Karpas-422 (cell line): ENCODE data around the gene ST8SIA6. TPM values are rescaled to one million over a fixed set of nuclear protein-coding genes. Genes with fewer than 3 reads are reported as not detected.
"Not testable (repeated sequence)": the region's sequence is repeated elsewhere in the genome, so short reads cannot be mapped to it uniquely, and the experiment has no call there.

Source experiments
- DNase-seq: peaks from one replicate; pipeline ENCODE4 v3.0.0-alpha.2; 2015
- H2AFZ ChIP-seq: fragments of 200-600 bp; sonication (generic); 2 replicates; pipeline ENCODE4 v1.6.1; 2014; ENCODE audit warnings: antibody characterized with exemption, low read length, mixed read lengths
- H3K27ac ChIP-seq: fragments of 200-600 bp; sonication (generic); 2 replicates; pipeline ENCODE4 v1.5.1; 2014; ENCODE audit warnings: mild to moderate bottlenecking, low read length, moderate library complexity
- H3K27me3 ChIP-seq: fragments of 200-600 bp; sonication (generic); 2 replicates; pipeline ENCODE4 v1.6.1; 2014; ENCODE audit warnings: low read length, mixed read lengths
- H3K36me3 ChIP-seq: fragments of 200-600 bp; sonication (generic); 2 replicates; pipeline ENCODE4 v1.6.1; 2014; ENCODE audit warnings: low read length, mixed read lengths; ENCODE audit not compliant: insufficient read depth
- H3K4me1 ChIP-seq: fragments of 200-600 bp; sonication (generic); 2 replicates; pipeline ENCODE4 v1.6.1; 2014; ENCODE audit warnings: mild to moderate bottlenecking, low read length, mixed read lengths
- H3K4me2 ChIP-seq: fragments of 200-600 bp; sonication (generic); 2 replicates; pipeline ENCODE4 v1.6.1; 2014; ENCODE audit warnings: low read length, low read depth, mild to moderate bottlenecking; ENCODE audit not compliant: poor library complexity, severe bottlenecking
- H3K4me3 ChIP-seq: fragments of 200-600 bp; sonication (generic); 2 replicates; pipeline ENCODE4 v1.5.1; 2014; ENCODE audit warnings: mild to moderate bottlenecking, antibody characterized with exemption, low read length, mixed read lengths
- H3K79me2 ChIP-seq: fragments of 200-600 bp; sonication (generic); 2 replicates; pipeline ENCODE4 v1.6.1; 2014; ENCODE audit warnings: mild to moderate bottlenecking, low read length, mixed read lengths
- H3K9ac ChIP-seq: fragments of 200-600 bp; sonication (generic); 2 replicates; pipeline ENCODE4 v1.6.0; 2014; ENCODE audit warnings: low read length
- H3K9me2 ChIP-seq: fragments of 200-600 bp; sonication (generic), shearing (Covaris generic); replicated peaks from 2 replicates; pipeline ENCODE4 v1.6.0; 2014; ENCODE audit warnings: mild to moderate bottlenecking, low read length, moderate library complexity; ENCODE audit not compliant: insufficient read depth
- H3K9me3 ChIP-seq: fragments of 300-700, 200-600 bp; sonication (generic); 2 replicates; pipeline ENCODE4 v1.6.1; 2014; ENCODE audit warnings: low read length, mixed read lengths
- H4K20me1 ChIP-seq: fragments of 200-600 bp; sonication (generic); 2 replicates; pipeline ENCODE4 v1.6.1; 2014; ENCODE audit warnings: mild to moderate bottlenecking, antibody characterized with exemption, low read length, low read depth; ENCODE audit not compliant: insufficient read depth
- total RNA-seq: library from RNA; depleted of rRNA; stranded (reverse); fragments of >200 nt; shearing (Covaris generic); gene quantifications from 2 replicates; pipeline ENCODE4 v1.2.3, GENCODE V29; 2014; ENCODE audit warnings: low replicate concordance; rRNA removed

ST8SIA6 gene
- total RNA-seq: not detected in 2 replicates

- H3K9ac ChIP-seq: no peak within 1 kb of the TSS
- H3K4me3 ChIP-seq: no peak within 1 kb of the TSS
These were observed at the start of gene ST8SIA6 for GRCh38 chr10:17454161-17455014. Gene ST8SIA6 (minus strand): TSS chr10:17454595. CDS start chr10:17454255, 340 bp downstream.

GRCh38 chr10:17503795-17504194 is 49.4 kb upstream of the ST8SIA6 start:
- H3K9me3 ChIP-seq: no peaks in the 10 kb centered on the region
- H3K9me2 ChIP-seq: no peaks in the 10 kb centered on the region
- H3K9ac ChIP-seq: no peak overlapping the region
- H2AFZ ChIP-seq: no peak overlapping the region
- no peak overlapping the region for H3K27ac ChIP-seq
- H3K4me2 ChIP-seq: no peak overlapping the region
- no peak for DNase-seq
- H4K20me1 ChIP-seq: no peaks in the 10 kb centered on the region
- no peaks in the 10 kb centered on the region for H3K79me2 ChIP-seq
- no peak overlapping the region for H3K4me3 ChIP-seq
- no peaks in the 10 kb centered on the region for H3K36me3 ChIP-seq
- no peaks in the 10 kb centered on the region for H3K4me1 ChIP-seq
- H3K27me3 ChIP-seq: no peaks in the 10 kb centered on the region

More at GRCh38 chr10:17454161-17455014, at the start of gene ST8SIA6:
- no peaks in the 10 kb centered on the region for H3K36me3 ChIP-seq
- H3K4me1 ChIP-seq: no peaks in the 10 kb centered on the region
- H3K27me3 ChIP-seq: no peaks in the 10 kb centered on the region
- no peak for DNase-seq
- H3K79me2 ChIP-seq: no peaks in the 10 kb centered on the region
- no peaks in the 10 kb centered on the region for H3K9me2 ChIP-seq
- no peak within 1 kb of the TSS for H2AFZ ChIP-seq
- no peak within 1 kb of the TSS for H3K4me2 ChIP-seq
- H3K9me3 ChIP-seq: no peaks in the 10 kb centered on the region
- no peak within 1 kb of the TSS for H3K27ac ChIP-seq
- no peaks in the 10 kb centered on the region for H4K20me1 ChIP-seq

DNA sequence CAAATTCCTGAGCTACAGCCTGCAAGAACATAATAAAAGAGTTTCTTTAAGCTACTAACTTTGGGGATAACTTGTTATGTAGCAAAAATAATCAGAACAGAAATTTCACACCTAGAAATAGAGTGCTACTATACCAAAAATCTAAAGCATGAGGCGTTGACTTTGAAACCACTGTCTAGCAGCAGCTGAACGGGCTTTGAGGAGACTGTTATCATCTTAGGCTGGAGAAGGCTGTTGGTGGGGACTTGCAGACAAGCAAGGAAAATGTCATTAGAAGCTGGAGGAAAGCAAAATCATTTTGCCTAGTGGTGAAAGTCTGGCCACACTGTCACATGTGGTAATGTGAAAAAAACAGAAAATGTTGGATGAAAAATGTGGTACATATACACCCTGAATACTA is 48.4 kb upstream of the ST8SIA6 start:
- no peaks in the 10 kb centered on the region for H3K27me3 ChIP-seq
- H3K27ac ChIP-seq: no peak overlapping the region
- H3K79me2 ChIP-seq: no peaks in the 10 kb centered on the region
- H3K36me3 ChIP-seq: no peaks in the 10 kb centered on the region
- H2AFZ ChIP-seq: no peak overlapping the region
- H3K4me2 ChIP-seq: no peak overlapping the region
- no peaks in the 10 kb centered on the region for H4K20me1 ChIP-seq
- no peaks in the 10 kb centered on the region for H3K4me1 ChIP-seq
- H3K4me3 ChIP-seq: no peak overlapping the region
- no peak for DNase-seq
- no peaks in the 10 kb centered on the region for H3K9me2 ChIP-seq
- no peaks in the 10 kb centered on the region for H3K9me3 ChIP-seq
- H3K9ac ChIP-seq: no peak overlapping the region

DNA sequence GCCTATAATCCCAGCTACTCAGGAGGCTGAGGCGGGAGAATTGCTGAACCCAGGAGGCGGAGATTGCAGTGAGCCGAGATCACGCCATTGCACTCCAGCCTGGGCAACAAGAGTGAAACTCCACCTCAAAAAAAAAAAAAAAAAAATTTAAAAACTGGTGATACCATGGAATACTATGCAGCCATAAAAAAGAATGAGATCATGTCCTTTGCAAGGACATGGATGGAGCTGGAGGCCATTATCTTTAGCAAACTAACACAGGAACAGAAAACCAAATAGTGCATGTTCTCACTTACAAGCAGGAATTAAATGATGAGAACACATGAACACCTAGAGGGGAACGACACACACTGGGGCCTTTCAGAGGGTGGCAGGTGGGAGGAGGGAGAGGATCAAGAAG is 44.6 kb upstream of the ST8SIA6 start:
- not testable (repeated sequence) for H3K36me3 ChIP-seq, H3K27ac ChIP-seq, H3K9me3 ChIP-seq, H3K79me2 ChIP-seq, H3K27me3 ChIP-seq, H3K4me1 ChIP-seq, H3K4me3 ChIP-seq, H2AFZ ChIP-seq, H3K9me2 ChIP-seq, H3K9ac ChIP-seq, H4K20me1 ChIP-seq, H3K4me2 ChIP-seq, DNase-seq

GRCh38 chr10:17497446-17498030 is 43.1 kb upstream of the ST8SIA6 start:
- H3K9me2 ChIP-seq: no peaks in the 10 kb centered on the region
- no peak overlapping the region for H3K4me2 ChIP-seq
- no peaks in the 10 kb centered on the region for H3K4me1 ChIP-seq
- H3K27ac ChIP-seq: no peak overlapping the region
- H3K9ac ChIP-seq: no peak overlapping the region
- DNase-seq: no peak
- H3K36me3 ChIP-seq: no peaks in the 10 kb centered on the region
- H3K4me3 ChIP-seq: no peak overlapping the region
- no peaks in the 10 kb centered on the region for H3K79me2 ChIP-seq
- no peak overlapping the region for H2AFZ ChIP-seq
- no peaks in the 10 kb centered on the region for H3K27me3 ChIP-seq
- H3K9me3 ChIP-seq: no peaks in the 10 kb centered on the region
- no peaks in the 10 kb centered on the region for H4K20me1 ChIP-seq

GRCh38 chr10:17494626-17495260 is 40.3 kb upstream of the ST8SIA6 start:
- no peak overlapping the region for H3K27ac ChIP-seq
- no peak overlapping the region for H2AFZ ChIP-seq
- H3K4me3 ChIP-seq: no peak overlapping the region
- H3K27me3 ChIP-seq: no peaks in the 10 kb centered on the region
- no peaks in the 10 kb centered on the region for H3K36me3 ChIP-seq
- no peak for DNase-seq
- H3K4me2 ChIP-seq: no peak overlapping the region
- H3K79me2 ChIP-seq: no peaks in the 10 kb centered on the region
- H3K9me3 ChIP-seq: no peaks in the 10 kb centered on the region
- H3K4me1 ChIP-seq: no peaks in the 10 kb centered on the region
- H3K9me2 ChIP-seq: no peaks in the 10 kb centered on the region
- H4K20me1 ChIP-seq: no peaks in the 10 kb centered on the region
- H3K9ac ChIP-seq: no peak overlapping the region

- H3K36me3 ChIP-seq: no peaks in the 10 kb centered on the region
- H3K4me1 ChIP-seq: no peaks in the 10 kb centered on the region
- H4K20me1 ChIP-seq: no peaks in the 10 kb centered on the region
- no peak overlapping the region for H3K9ac ChIP-seq
- no peaks in the 10 kb centered on the region for H3K27me3 ChIP-seq
- H2AFZ ChIP-seq: no peak overlapping the region
- no peak overlapping the region for H3K27ac ChIP-seq
- no peak for DNase-seq
- no peak overlapping the region for H3K4me2 ChIP-seq
- no peaks in the 10 kb centered on the region for H3K9me2 ChIP-seq
- no peaks in the 10 kb centered on the region for H3K79me2 ChIP-seq
- no peak overlapping the region for H3K4me3 ChIP-seq
- H3K9me3 ChIP-seq: no peaks in the 10 kb centered on the region
These were observed 34.5 kb upstream of the ST8SIA6 start for GRCh38 chr10:17488848-17489247.

DNA sequence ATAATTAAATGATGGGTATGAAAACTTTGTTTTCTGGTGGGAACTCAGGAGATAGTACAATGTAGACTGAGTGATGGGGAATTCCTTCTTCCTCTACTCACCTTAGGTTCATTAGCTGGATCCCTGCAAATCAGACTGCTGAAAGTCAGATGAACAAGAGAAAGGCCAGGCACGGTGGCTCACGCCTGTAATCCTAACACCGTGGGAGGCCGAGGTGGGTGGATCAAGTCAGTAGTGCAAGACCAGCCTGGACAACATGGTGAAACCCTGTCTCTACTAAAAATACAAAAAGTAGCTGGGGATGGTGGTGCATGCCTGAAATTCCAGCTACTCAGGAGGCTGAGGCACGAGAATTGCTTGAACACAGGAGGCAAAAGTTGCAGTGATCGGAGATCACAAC is 28.7 kb upstream of the ST8SIA6 start:
- Histone ChIP-seq H3K9me3 (no peaks in the 10 kb centered on the region), H2AFZ (no peak overlapping the region), H3K27ac (no peak overlapping the region), H3K4me1 (peaks cover 7% of the 10 kb centered on the region), H3K4me3 (no peak overlapping the region), H3K27me3 (no peaks in the 10 kb centered on the region), H3K4me2 (no peak overlapping the region), H3K36me3 (no peaks in the 10 kb centered on the region), H4K20me1 (no peaks in the 10 kb centered on the region), H3K9me2 (no peaks in the 10 kb centered on the region), H3K79me2 (no peaks in the 10 kb centered on the region), H3K9ac (no peak overlapping the region)
- DNase-seq: no peak
